GM18951 (cell line): ENCODE data around the gene DSC1.
"Not testable (repeated sequence)": the region's sequence is repeated elsewhere in the genome, so short reads cannot be mapped to it uniquely, and the experiment has no call there.

ENCODE experiments used
- POLR2A ChIP-seq: IDR thresholded peaks from 4 replicates; pipeline ENCODE4 v1.6.1; 2011; ENCODE audit warnings: mild to moderate bottlenecking; ENCODE audit not compliant: insufficient read length, insufficient read depth; ENCODE audit errors: extremely low read depth
- in situ Hi-C: fragments of 300-500 bp; cut with MboI; formaldehyde crosslinking; loops from one replicate; pipeline ENCODE4 v1.12.0; 2022; ENCODE audit warnings: low sequenced_read_pairs, mixed read lengths, inconsistent platforms; ENCODE audit not compliant: unreplicated experiment

The DSC1 gene

DNA sequence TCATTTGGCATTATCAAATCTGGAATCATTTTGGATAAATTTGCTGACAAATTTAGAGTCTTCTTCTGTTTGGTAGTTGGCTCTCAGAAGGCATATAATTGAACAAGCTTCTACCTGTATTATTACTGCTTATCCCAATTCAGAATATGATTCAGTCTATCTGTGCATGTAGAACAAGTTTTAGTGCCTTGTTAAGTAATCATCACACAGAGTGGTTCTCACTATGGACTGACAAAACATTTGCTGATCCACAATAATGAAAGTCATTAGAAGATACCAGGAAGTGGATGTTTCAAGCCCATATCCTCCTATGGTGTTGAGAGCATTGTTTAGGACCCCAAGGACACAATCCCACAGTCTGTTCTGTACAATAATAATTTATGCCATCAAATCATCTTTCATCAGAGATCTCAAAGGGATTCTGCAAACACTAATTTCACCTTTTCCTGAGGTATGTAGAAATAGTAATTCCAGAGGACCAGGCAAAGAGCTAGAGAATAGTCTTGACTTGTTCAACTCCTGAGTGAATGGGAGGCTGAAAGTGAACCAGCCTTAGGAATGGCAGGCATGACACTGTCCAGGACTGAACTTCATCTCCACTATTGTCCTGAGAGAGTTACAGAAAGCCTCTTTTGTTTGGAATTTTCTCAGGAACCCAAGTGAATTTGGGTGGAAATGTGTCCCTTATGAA is 29.6 kb upstream of the DSC1 start:
- no peak for TF ChIP-seq POLR2A
- in situ Hi-C loops: no loop called here

- TF ChIP-seq POLR2A: no peak
- in situ Hi-C loops: no loop called here
Observed at GRCh38 chr18:31190919-31191318, 28.3 kb upstream of the DSC1 start.

- no peak for TF ChIP-seq POLR2A
Observed at GRCh38 chr18:31189757-31190156, 27.1 kb upstream of the DSC1 start.

GRCh38 chr18:31185186-31185950 is 22.7 kb upstream of the DSC1 start:
- TF ChIP-seq POLR2A: no peak
- in situ Hi-C loops: no loop called here

More at GRCh38 chr18:31189757-31190156, 27.1 kb upstream of the DSC1 start:
- in situ Hi-C loops: no loop called here

DNA sequence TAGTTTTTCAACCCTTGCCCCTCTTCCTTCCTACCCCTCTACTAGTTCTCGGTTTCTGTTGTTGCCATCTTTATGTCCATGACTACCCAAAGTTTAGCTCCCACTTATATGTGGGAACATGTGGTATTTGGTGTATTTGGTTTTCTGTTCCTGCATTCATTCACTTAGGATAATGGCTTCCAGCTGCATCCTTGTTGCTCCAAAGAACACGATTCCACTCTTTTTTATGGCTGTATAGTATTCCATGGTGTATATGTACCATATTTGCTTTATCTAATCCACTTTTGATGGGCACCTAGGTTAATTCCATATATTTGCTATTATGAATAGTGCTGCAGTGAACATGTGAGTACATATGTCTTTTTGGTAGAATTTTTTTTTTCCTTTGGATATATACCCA is 20.6 kb upstream of the DSC1 start:
- no peak for TF ChIP-seq POLR2A
- in situ Hi-C loops: no loop called here

DNA sequence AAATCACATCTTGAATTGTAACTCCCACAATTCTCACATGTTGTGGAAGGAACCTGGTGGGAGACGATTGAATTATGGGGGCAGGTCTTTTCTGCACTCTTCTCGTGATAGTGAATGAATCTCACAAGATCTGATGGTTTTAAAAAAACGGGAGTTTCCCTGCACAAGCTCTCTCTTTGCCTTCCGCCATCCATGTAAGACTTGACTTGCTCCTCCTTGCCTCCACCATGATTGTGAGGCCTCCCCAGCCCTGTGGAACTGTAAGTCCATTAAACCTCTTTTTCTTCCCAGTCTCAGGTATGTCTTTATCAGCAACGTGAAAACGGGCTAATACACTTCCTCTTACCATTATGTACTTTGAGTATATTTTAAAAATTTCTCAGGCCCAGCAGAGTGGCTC is 14.7 kb upstream of the DSC1 start:
- in situ Hi-C loops: not testable (repeated sequence)

- no peak for TF ChIP-seq POLR2A
- in situ Hi-C loops: no loop called here
Observed at GRCh38 chr18:31176531-31176930, 13.9 kb upstream of the DSC1 start.

- in situ Hi-C loops: no loop called here
- no peak for TF ChIP-seq POLR2A
Observed at GRCh38 chr18:31171144-31171839, 8.6 kb upstream of the DSC1 start.

- in situ Hi-C loops: no loop called here
- no peak for TF ChIP-seq POLR2A
Observed at GRCh38 chr18:31170335-31170734, 7.7 kb upstream of the DSC1 start.

- no peak for TF ChIP-seq POLR2A
Observed at GRCh38 chr18:31162419-31162793, 250 bp downstream of the DSC1 start.

DNA sequence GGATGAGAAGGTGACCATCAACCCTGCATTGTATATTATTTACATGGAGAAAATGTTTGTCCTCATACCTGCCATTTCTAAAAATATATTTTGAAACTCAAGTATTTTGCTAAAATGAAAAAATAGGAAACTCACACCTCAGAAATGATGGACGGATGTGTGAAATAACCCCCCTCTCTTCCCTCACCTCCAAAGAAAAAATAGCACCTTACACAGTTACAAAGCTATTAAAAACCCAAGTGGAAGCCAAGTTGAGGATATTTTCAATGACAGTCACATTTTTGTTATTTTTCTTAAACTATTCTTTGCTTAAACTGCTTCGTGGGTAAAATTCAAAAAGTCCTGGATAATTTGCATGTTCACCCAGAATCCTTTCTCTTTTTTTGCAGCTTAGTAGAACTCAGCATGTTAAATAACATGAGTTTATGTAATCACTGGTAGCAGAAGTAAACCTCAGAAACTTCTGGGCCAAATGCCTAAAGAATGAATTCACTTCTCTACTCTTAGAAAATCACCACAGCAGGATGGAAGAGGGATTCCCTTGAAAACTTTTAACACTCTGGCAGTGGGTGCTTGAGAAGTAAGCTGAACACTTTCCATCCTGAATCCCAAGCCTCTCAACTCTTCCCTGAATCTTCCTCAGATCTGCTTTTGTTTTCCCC is 768 bp downstream of the DSC1 start:
- no peak for TF ChIP-seq POLR2A
- in situ Hi-C loops: no loop called here

More at GRCh38 chr18:31162419-31162793, 250 bp downstream of the DSC1 start:
- in situ Hi-C loops: no loop called here

GRCh38 chr18:31156821-31157763 is 5.6 kb downstream of the DSC1 start:
- in situ Hi-C loops: no loop called here
- no peak for TF ChIP-seq POLR2A
